ENCODE measurements around the gene OR4D10.
"Not testable (repeated sequence)": the region's sequence is repeated elsewhere in the genome, so short reads cannot be mapped to it uniquely, and the experiment has no call there.

OR4D10 gene

GRCh38 chr11:59520139-59520538, 47.0 kb downstream of the OR4D10 start:
- not testable (repeated sequence) for H3K27me3 ChIP-seq (ENCODE audit: control insufficient read depth in 5 of 5, insufficient read depth in 4 of 5, low read length in 5 of 5); H3K27ac ChIP-seq (ENCODE audit: low read depth, low read length); H3K36me3 ChIP-seq (ENCODE audit: control insufficient read depth in 5 of 5, insufficient read depth in 5 of 5, low read length in 5 of 5); H3K4me1 ChIP-seq (ENCODE audit: control insufficient read depth in 5 of 5, insufficient read depth in 5 of 5, low read length in 5 of 5); H3K4me3 ChIP-seq (ENCODE audit: low read depth in 1 of 5, low read length in 5 of 5); H3K9me3 ChIP-seq (ENCODE audit: control insufficient read depth in 5 of 5, low read length in 5 of 5); H3K9ac ChIP-seq (ENCODE audit: low read length in 5 of 5)

- Histone ChIP-seq H3K27ac (ENCODE audit: low read depth, low read length) (no peak overlapping the region), H3K9ac (ENCODE audit: low read length in 5 of 5) (no peak overlapping the region), H3K4me1 (ENCODE audit: control insufficient read depth in 5 of 5, insufficient read depth in 5 of 5, low read length in 5 of 5) (no peaks in the 10 kb centered on the region), H3K27me3 (ENCODE audit: control insufficient read depth in 5 of 5, insufficient read depth in 4 of 5, low read length in 5 of 5) (no peaks in the 10 kb centered on the region), H3K36me3 (ENCODE audit: control insufficient read depth in 5 of 5, insufficient read depth in 5 of 5, low read length in 5 of 5) (no peaks in the 10 kb centered on the region), H3K4me3 (ENCODE audit: low read depth in 1 of 5, low read length in 5 of 5) (no peak overlapping the region), H3K9me3 (ENCODE audit: control insufficient read depth in 5 of 5, low read length in 5 of 5) (no peaks in the 10 kb centered on the region)
Observed at GRCh38 chr11:59520741-59521140, 47.6 kb downstream of the OR4D10 start.

- Histone ChIP-seq H3K9ac (ENCODE audit: low read length in 5 of 5) (no peak overlapping the region), H3K4me1 (ENCODE audit: control insufficient read depth in 5 of 5, insufficient read depth in 5 of 5, low read length in 5 of 5) (no peaks in the 10 kb centered on the region), H3K27ac (ENCODE audit: low read depth, low read length) (no peak overlapping the region), H3K9me3 (ENCODE audit: control insufficient read depth in 5 of 5, low read length in 5 of 5) (no peaks in the 10 kb centered on the region), H3K4me3 (ENCODE audit: low read depth in 1 of 5, low read length in 5 of 5) (no peak overlapping the region), H3K27me3 (ENCODE audit: control insufficient read depth in 5 of 5, insufficient read depth in 4 of 5, low read length in 5 of 5) (no peaks in the 10 kb centered on the region), H3K36me3 (ENCODE audit: control insufficient read depth in 5 of 5, insufficient read depth in 5 of 5, low read length in 5 of 5) (no peaks in the 10 kb centered on the region)
Observed at GRCh38 chr11:59523541-59523940, 50.4 kb downstream of the OR4D10 start.

GRCh38 chr11:59528711-59529110, 55.6 kb downstream of the OR4D10 start:
- no peak overlapping the region for H3K27ac ChIP-seq (ENCODE audit: low read depth, low read length)
- no peak overlapping the region for H3K4me3 ChIP-seq (ENCODE audit: low read depth in 1 of 5, low read length in 5 of 5)
- H3K27me3 ChIP-seq (ENCODE audit: control insufficient read depth in 5 of 5, insufficient read depth in 4 of 5, low read length in 5 of 5) = peaks cover 0 to 3% (median 0%) of the 10 kb centered on the region in 5 donors
- no peaks in the 10 kb centered on the region for H3K36me3 ChIP-seq (ENCODE audit: control insufficient read depth in 5 of 5, insufficient read depth in 5 of 5, low read length in 5 of 5)
- H3K9me3 ChIP-seq (ENCODE audit: control insufficient read depth in 5 of 5, low read length in 5 of 5) = no peaks in the 10 kb centered on the region
- H3K9ac ChIP-seq (ENCODE audit: low read length in 5 of 5) = no peak overlapping the region
- H3K4me1 ChIP-seq (ENCODE audit: control insufficient read depth in 5 of 5, insufficient read depth in 5 of 5, low read length in 5 of 5) = no peaks in the 10 kb centered on the region

Measured in subcutaneous abdominal adipose tissue (tissue), 5 donors.